HG03571 (cell line): ENCODE data around the gene YJEFN3.

ENCODE experiments used
- ATAC-seq: cut with Tn5 transposase; IDR thresholded peaks from one replicate; pipeline ENCODE4 v1.9.1; 2021; ENCODE audit not compliant: unreplicated experiment

Gene YJEFN3

GRCh38 chr19:19550485-19550929 is 21.8 kb downstream of the YJEFN3 start:
- no peak for ATAC-seq

- ATAC-seq = no peak
Measured at GRCh38 chr19:19550972-19551852, 22.5 kb downstream of the YJEFN3 start.

GRCh38 chr19:19551853-19552192 is 23.1 kb downstream of the YJEFN3 start:
- ATAC-seq = no peak

- ATAC-seq = no peak
Measured at GRCh38 chr19:19552798-19553197, 24.1 kb downstream of the YJEFN3 start.

GRCh38 chr19:19553670-19554069 is 25.0 kb downstream of the YJEFN3 start:
- no peak for ATAC-seq

- no peak for ATAC-seq
Measured at GRCh38 chr19:19554074-19555023, 25.6 kb downstream of the YJEFN3 start.

- no peak for ATAC-seq
Measured at GRCh38 chr19:19558055-19558454, 29.3 kb downstream of the YJEFN3 start.

- no peak for ATAC-seq
Measured at GRCh38 chr19:19558636-19559035, 29.9 kb downstream of the YJEFN3 start.

- ATAC-seq = no peak
Measured at GRCh38 chr19:19559931-19560330, 31.2 kb downstream of the YJEFN3 start.

- ATAC-seq = no peak
Measured at GRCh38 chr19:19561946-19562664, 33.4 kb downstream of the YJEFN3 start.

GRCh38 chr19:19562665-19563347 is 34.1 kb downstream of the YJEFN3 start:
- ATAC-seq = no peak

- no peak for ATAC-seq
Measured at GRCh38 chr19:19563348-19563848, 34.7 kb downstream of the YJEFN3 start.

GRCh38 chr19:19566306-19566705 is 37.6 kb downstream of the YJEFN3 start:
- no peak for ATAC-seq

- no peak for ATAC-seq
Measured at GRCh38 chr19:19567391-19567790, 38.7 kb downstream of the YJEFN3 start.

GRCh38 chr19:19568802-19569756 is 40.4 kb downstream of the YJEFN3 start:
- no peak for ATAC-seq

GRCh38 chr19:19570571-19570970 is 41.9 kb downstream of the YJEFN3 start:
- ATAC-seq = no peak

GRCh38 chr19:19571071-19571786 is 42.5 kb downstream of the YJEFN3 start:
- no peak for ATAC-seq

GRCh38 chr19:19575411-19575810 is 46.7 kb downstream of the YJEFN3 start:
- ATAC-seq = no peak

- ATAC-seq = no peak
Measured at GRCh38 chr19:19578252-19578651, 49.5 kb downstream of the YJEFN3 start.
